Esophagus muscularis mucosa (tissue), 3 donors: ENCODE measurements around the gene MYO1A.

Source experiments
- CTCF ChIP-seq, 3 experiments: fragments of 200-600 bp in 2 of 3; fragments of 450-650 bp in 1 of 3; sonication (generic) in 2 of 3; IDR thresholded peaks; one replicate each; pipeline ENCODE4 v1.5.1; 2017 to 2019; ENCODE audit warnings: antibody characterized with exemption in 3 of 3, mild to moderate bottlenecking in 2 of 3, moderate library complexity in 1 of 3
- POLR2A ChIP-seq: fragments of 450-650 bp; IDR thresholded peaks from one replicate; pipeline ENCODE4 v1.6.1; 2017; ENCODE audit warnings: antibody characterized with exemption, moderate library complexity, mild to moderate bottlenecking, low read depth
- POLR2AphosphoS5 ChIP-seq, 2 donors: sonication (generic); formaldehyde crosslinking; IDR thresholded peaks; one replicate each; pipeline ENCODE4 v1.6.1; 2017; ENCODE audit warnings: antibody characterized with exemption in 2 of 2

GRCh38 chr12:56988207-56988739 lies 61.7 kb downstream of the MYO1A start:
- TF ChIP-seq CTCF (IDR thresholded peaks at IDR 0.05) (no peak), POLR2A (no peak), POLR2AphosphoS5 (IDR thresholded peaks at IDR 0.05) (no peak)
